Hepatocyte (in vitro differentiated cells): Measurements from ENCODE around the gene SNCA.

Source experiments
- EZH2phosphoT487 ChIP-seq: fragments of 200-600 bp; sonication (generic); IDR thresholded peaks from one replicate; pipeline ENCODE4 v1.6.1; 2018; ENCODE audit warnings: antibody characterized with exemption, mild to moderate bottlenecking, low read depth, moderate library complexity; ENCODE audit not compliant: unreplicated experiment, severe bottlenecking
- TF ChIP-seq, protein P1 (sequence below): fragments of 200-600 bp; sonication (generic); IDR thresholded peaks from 2 replicates; pipeline ENCODE4 v1.5.1; 2016; ENCODE audit warnings: antibody characterized with exemption, mild to moderate bottlenecking; ENCODE audit not compliant: poor library complexity

DNA sequence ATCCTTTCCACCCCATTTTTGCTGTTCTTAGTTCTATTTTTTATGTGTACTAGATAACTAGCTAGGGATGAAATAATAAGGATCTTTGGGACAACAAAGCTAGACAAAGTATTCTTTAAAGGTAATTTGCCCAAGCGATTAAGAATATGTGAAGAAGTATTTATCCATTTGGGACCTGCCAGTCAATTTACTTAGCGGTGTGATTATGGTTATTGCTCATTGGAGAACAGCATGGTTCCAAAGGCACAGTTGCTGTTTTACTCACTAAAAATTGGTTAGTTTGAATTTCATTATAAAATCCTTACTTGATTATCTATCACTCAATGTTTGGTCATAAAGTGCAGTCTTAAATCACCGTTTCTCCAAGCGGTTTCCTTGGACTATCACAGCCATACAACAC is 124.1 kb downstream of the SNCA start:
- TF ChIP-seq EZH2phosphoT487: no peak
- TF ChIP-seq, protein P1, sequence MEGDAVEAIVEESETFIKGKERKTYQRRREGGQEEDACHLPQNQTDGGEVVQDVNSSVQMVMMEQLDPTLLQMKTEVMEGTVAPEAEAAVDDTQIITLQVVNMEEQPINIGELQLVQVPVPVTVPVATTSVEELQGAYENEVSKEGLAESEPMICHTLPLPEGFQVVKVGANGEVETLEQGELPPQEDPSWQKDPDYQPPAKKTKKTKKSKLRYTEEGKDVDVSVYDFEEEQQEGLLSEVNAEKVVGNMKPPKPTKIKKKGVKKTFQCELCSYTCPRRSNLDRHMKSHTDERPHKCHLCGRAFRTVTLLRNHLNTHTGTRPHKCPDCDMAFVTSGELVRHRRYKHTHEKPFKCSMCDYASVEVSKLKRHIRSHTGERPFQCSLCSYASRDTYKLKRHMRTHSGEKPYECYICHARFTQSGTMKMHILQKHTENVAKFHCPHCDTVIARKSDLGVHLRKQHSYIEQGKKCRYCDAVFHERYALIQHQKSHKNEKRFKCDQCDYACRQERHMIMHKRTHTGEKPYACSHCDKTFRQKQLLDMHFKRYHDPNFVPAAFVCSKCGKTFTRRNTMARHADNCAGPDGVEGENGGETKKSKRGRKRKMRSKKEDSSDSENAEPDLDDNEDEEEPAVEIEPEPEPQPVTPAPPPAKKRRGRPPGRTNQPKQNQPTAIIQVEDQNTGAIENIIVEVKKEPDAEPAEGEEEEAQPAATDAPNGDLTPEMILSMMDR: no peak
